GM19397 (cell line): ENCODE data around the gene INTS6.

ENCODE experiments used
- ATAC-seq: cut with Tn5 transposase; IDR thresholded peaks from one replicate; pipeline ENCODE4 v1.9.1; 2021; ENCODE audit warnings: mild to moderate bottlenecking, moderate library complexity; ENCODE audit not compliant: unreplicated experiment

INTS6 gene

DNA sequence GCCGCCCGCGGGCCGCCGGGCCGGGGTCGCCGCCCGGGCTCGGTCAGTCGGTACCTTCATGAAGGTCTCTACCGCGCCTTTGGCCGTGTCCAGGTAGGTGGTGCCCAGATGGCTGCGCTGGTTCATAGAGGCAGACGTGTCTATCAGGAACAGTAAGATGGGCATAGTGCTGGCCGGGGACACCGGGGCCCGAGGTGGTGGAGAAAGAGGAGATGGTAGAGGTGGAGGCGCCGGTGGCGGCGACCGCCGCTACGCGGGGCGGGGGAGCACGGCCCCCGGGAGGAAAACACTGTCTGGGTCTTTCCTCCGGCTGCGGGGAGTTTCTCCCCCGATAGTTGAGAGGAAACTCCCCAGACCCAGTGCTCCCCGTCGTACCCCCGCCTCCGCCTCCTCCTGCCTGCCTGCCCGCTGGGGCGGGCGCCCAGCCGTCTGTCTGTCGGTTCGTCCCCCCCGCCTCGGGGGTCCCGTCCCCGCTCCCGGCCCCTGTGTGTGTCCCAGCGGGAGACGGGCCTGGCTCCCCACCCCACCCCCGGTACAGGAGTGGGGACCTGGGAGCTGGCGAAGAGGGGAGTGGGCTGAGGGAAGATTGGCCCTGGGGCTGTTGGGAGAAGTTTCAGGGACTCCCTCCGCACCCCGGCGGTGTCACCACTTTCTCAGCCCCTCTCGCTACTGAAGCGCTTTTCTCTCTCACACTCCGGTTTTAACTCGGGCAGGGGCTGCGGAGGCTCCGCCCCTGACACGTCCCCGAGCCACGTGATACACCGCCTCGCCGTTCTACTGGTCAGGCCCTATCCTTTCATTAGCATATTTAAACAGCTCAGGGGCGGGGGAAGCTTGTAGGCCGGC is at the start of gene INTS6:
TSS of gene INTS6 (minus strand) at position 676 of the 846 bp plus-strand sequence. CDS start at position 165, 511 bp downstream.
- ATAC-seq = peak; percentile 57

GRCh38 chr13:51502153-51502651 is 49.4 kb upstream of the INTS6 start:
- ATAC-seq = peak; percentile 86

GRCh38 chr13:51501592-51502152 is 48.8 kb upstream of the INTS6 start:
- ATAC-seq = no peak

GRCh38 chr13:51501096-51501495 is 48.3 kb upstream of the INTS6 start:
- no peak for ATAC-seq

DNA sequence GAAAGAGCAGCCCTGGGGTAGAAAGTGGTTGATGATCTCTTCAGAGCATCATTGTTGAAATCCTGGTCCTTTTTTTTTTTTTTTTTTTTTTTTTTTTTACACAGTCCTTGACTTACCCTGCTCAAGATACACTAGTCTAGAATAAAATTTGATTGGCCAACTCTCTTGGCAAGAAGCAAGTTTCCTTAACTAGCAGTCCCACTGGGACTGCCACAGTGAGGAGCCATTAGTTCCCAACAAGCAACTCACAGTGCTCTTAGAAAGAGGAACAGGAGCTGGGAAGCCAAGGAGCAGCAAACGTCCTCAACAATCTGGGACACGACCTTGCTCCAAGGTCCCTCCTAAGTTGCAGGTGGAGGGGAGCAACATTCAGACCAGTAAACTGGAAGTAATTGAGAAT is 47.9 kb upstream of the INTS6 start:
- ATAC-seq = no peak

DNA sequence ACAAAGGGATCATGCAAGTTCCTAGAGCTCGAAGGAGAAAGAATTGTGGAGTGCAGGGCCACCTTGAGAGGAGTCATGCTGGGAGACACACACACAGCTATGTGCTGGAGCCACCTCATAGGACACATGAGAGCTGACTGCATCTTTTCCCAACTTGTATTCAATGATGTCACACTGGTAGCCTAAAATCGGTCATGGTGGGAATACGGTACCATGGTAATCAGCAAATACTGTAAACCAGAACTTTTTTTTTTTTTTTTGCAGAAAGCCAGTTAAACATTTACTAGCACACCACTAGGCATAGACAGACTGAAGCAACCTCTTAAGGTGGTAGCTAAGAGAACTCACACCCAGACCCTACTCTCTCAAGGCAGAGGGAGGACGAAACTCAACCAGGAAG is 47.0 kb upstream of the INTS6 start:
- ATAC-seq = no peak

DNA sequence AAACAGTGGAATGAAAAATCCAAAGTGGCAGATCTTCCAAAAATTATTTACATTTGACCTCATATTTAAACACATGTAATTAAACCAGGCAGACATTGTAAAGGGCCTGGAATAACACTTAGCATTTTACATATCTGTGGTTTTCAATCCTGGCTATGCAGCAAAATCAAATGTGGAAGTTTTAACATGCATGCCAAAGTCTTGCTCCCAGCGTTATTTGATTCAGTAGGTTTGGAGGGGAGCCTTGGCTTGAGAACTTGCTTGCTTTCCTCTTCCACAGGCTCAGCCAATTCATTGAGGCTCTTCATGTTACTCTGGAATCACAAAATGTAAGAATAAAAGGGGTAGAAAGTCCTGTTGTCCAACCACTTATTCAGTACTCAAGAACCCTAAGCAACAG is 42.5 kb upstream of the INTS6 start:
- ATAC-seq = no peak

GRCh38 chr13:51494156-51494555 is 41.3 kb upstream of the INTS6 start:
- ATAC-seq = no peak

DNA sequence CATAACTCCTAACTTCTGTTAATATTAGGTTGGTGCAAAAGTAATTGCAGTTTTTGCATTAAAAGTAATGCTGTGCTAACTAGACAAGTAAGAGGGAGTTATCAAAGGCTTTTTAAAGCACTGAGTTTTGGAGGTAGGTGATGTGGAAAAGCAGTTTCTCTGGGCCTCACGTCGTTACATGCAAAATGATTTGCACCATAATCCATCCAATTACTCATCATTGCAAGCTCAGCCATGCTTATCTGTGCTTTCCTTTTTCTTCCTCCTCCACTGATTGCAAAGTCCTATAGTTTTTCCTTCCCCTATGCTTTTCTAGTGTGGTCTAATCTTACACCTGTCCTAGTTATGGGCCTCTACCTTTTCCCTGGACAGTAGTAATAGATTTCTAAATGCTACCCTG is 35.4 kb upstream of the INTS6 start:
- ATAC-seq = no peak

- no peak for ATAC-seq
Observed at GRCh38 chr13:51481656-51482055, 28.8 kb upstream of the INTS6 start.

DNA sequence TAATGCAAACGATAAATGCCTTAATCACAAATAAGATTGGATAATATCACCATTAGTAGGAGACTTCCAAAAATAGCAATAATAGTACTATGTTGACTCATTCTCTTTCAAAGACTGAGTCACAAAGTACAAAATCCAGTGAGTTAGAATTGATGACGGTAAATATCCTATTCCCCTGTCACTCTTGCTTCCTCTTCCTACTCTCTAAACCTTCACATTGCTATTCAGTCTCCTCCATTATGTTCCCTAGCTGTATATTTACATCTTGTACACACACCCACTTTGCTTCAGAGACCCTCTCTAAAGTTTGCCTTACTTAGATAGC is 26.3 kb upstream of the INTS6 start:
- ATAC-seq = no peak

GRCh38 chr13:51478418-51479198 is 25.8 kb upstream of the INTS6 start:
- ATAC-seq = no peak

DNA sequence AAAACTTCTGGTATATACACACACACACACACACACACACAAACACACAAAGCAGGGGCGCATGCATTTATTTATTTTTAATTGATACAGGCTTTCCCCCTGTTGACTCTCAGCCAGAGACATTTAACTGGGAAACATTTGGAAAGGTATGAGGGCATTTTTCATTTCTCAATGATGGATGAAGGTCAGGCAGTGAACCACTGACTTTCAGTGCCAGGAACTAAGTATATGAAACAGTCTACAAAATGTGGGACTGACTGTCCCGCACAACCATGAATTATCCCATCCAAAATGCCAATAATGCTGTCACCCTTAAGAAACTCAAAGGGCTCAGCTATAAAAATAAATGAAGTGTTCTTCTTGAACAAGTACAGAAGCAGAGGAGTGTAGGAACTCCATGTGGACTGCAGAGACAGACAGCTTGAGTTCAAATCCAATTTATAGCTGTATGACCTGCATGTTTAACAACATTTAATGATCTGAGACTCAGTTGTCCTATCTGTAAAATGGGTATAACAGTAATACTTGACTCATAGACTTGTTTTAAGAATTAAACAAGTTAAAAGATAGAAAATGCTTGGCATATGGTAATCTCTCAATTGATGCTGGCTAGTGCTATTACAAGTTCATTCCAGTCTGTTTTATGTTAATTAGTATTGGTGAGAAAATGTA is 25.0 kb upstream of the INTS6 start:
- ATAC-seq = no peak

DNA sequence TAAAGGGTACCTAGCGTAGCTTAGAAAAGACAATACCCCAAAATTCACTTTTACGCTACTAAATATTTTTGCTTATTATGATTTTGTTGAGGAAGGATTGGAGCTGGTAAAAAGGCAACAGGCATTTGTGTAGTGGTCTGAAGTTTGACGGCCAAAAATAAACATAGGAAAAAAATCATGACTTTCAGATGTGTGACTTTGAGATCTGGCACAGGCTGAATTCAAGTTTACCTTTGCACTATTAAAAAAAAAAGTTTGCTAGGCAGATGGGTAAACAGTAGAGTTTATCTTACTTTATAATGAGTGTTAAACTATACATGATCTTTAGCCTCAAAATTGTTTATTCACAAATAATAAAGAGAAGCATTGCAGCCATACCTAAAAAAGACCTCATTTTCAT is 24.3 kb upstream of the INTS6 start:
- no peak for ATAC-seq

GRCh38 chr13:51475727-51476501 is 23.1 kb upstream of the INTS6 start:
- no peak for ATAC-seq

- ATAC-seq = no peak
Observed at GRCh38 chr13:51469790-51470189, 17.0 kb upstream of the INTS6 start.

- no peak for ATAC-seq
Observed at GRCh38 chr13:51467730-51468129, 14.9 kb upstream of the INTS6 start.

- no peak for ATAC-seq
Observed at GRCh38 chr13:51465124-51465523, 12.3 kb upstream of the INTS6 start.

DNA sequence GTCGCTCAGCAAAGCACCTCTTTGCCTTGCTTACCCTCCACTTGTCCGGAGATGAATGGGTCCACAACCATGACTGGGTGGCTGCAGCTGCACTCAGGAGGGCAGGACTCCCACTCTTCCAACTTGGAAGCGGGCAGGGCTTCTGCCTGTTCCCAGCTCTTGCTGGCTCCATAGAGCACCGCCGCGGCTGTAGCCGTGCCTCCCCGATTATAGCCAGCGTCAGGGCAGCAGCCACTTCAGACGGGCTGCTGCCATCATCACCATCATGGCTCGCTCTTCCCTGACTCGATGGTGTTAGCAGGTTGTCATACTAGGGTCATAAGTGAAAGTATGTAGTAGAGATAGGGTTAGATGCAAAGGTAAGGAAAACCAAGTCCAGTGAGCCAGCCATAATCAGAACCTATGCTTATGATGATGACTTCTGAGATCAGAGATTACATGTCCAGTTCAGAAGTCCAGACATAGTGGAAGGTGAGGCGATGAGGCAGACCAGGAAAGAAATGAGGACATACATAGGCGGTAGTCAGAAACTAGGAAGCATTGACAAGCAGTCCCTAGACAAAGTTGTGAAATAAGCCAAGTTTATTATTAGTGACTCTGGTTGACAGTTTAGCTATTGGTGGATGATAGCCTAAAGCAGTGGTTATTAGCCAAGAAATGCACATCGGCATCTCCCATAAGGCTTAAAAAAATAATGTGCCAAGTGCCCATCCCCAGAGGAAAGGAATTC is 4.4 kb upstream of the INTS6 start:
- ATAC-seq = no peak

DNA sequence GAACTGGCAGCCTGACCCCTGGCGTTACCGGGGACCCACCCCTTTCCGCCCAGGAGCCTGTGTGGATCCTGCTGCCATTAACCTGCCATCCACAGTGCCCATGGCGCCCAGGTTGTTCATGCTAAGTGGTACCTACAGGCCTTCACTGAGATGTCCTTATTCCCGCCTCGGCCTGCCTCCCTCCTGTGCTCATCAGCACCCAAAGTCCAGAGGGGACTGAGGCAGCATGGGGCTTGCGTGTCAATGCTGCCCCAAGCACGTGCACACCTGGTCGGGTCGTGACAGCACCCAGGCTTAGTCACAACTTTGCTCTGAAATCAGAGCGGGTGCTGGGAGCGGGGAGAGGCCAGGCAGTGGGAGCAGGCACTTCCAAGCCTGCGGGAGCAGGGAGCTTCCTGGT is 3.7 kb upstream of the INTS6 start:
- ATAC-seq = no peak
